HG03354 (cell line): ENCODE measurements around the gene CCDC24.

Source experiments
- ATAC-seq: cut with Tn5 transposase; IDR thresholded peaks from one replicate; pipeline ENCODE4 v1.9.1; 2021; ENCODE audit warnings: mild to moderate bottlenecking; ENCODE audit not compliant: unreplicated experiment, poor library complexity, severe bottlenecking

Gene CCDC24

DNA sequence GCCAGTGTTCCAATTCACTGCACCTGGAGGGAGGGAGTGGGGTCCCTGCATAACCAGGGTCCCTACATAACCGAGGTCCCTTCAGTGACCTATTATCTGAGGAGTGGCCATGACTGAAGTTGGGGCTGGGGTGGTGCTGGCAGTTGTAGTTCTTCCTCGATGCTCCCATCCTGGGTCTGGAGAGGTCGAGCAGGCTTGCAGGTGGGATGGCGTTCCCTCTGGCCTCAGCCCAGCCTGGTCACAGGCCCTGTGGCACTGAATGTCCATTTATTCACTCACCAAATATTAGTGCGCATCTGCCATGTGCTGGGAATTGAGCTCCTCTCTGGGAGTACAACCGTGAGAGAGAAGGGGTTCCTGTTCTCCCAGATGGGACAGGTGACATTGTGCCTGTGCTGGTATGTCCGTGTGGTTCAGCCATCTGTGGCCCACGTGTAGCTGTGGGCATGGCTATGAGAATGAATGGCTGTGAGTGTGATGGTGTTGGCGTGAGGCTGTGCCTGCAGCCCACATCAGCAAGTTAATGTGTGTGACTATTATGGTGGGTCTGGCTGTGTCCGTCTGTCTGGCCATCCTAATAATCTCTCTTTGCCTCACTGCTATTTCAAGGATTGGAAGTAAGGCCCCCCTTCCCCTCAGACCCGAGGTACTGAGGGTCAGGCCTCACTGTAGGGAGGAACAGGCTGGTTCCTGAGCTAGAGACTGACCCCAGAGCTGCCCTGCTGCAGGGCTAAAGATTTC is 43.7 kb downstream of the CCDC24 start:
- ATAC-seq: no peak

DNA sequence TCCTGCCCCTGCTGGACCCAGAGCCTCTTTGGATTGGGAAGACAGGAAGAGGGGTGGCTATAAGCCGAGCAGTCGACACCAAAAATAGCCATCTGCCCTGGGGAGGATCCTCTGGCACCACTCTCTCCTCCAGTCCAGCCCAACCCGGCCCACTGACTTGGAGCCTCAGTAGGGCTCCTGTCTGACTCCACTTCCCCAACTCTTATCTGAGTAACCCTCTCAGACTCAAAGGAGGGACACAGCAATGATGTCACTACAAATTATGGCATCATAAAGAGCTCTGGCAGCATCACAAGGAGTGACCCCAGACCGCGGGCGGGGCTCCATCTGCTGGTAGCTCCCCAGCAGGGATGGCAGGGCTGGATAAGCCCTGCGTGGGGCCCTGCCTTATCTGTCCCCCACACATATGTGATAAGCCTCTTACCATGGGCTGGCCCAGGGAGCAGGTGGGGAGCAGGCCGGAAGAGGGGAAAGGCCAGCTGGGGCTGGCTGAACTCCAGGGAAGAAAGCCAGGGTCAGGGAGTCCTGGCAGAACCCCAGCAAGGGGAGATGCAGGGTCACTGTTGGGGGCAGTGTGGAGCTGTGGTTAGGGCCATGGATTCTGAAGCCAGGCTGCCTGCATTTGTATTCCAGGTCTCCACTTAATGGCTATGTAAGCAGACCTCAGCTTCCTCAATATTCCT is 44.5 kb downstream of the CCDC24 start:
- ATAC-seq: no peak

DNA sequence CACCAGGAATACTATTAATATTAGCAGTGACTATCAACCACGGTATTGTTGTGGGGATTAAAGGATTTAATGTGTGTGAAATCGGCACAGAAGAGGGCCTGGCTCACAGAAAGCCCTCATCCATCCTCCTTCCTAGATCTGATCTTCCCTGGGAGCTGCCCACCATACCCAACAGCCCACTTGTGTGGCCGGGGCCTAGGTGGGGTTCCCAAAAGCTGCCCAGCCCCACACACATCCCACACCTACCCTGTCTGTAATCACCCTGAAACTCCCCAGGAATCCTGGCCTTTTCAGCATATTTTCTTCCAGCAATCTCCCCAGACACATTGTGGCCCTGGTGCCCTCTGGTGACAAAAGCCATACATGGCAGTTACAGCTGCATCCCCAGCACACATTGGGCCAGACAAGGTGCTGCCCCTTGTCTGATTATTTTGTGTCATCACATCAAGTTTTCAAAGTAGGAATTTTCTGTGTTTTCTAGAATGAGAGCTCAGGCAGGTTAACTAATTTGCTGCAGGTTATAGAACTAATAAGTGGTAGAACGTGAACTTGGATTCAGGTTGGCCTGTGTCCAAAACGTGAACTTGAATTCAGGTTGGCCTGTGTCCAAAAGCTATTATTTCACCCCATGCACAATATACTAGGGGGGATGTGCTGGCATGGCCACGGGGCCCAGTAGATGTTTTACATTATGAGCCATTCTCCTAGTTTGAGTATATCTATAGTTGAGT is 45.2 kb downstream of the CCDC24 start:
- peak; percentile 57 for ATAC-seq

DNA sequence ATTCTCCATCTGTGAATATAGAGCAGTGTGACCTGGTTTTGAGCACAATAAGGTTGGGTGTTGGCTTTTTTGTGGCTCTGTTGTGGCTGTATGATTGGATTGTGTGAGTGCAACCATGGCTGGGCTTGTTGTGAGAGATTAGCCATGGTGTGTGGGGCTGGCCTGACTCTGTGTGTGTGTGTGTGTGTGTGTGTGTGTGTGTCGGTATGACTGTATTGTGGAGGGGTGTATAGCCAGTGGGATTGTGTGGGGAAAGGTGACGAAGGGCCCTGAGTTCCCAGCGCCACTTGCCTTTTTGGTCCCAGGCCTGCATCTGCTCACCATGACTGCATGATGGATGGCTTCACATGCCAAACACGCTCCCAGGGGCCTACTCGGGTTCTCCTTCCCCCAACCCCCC is 45.8 kb downstream of the CCDC24 start:
- ATAC-seq: no peak

DNA sequence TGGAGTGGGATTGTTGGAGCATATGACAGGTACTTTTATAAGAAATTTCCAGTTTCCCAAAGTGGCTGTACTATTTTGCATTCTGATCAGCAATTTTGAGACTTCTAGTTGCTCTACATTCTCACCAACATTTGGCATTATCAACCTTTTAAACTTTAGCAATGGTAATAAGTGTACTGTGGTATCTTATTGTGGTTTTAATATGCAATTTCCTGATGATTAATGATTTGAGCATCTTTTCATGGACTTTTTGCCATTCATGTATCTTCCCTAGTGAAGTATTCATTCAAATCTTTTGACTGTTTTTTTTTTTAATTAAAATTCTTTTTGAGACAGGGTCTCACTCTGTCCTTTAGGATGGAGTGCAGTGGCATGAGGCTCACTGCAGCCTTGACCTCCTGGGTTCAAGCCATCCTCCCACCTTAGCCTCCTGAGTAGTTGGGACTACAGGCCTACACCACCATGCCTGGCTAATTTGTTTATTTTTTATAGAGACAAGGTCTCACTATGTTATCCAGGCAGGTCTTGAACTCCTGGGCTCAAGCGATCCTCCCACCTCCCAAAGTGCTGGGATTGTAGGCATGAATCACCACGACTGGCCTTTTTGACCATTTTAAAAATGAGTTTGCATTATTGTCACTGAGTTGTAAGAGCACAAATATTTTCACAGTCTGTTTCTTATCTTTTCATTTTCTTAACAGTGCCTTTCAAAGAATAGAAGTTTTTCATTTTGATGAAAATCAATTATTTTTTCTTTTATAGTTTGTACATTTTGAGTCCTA is 47.7 kb downstream of the CCDC24 start:
- ATAC-seq: no peak

DNA sequence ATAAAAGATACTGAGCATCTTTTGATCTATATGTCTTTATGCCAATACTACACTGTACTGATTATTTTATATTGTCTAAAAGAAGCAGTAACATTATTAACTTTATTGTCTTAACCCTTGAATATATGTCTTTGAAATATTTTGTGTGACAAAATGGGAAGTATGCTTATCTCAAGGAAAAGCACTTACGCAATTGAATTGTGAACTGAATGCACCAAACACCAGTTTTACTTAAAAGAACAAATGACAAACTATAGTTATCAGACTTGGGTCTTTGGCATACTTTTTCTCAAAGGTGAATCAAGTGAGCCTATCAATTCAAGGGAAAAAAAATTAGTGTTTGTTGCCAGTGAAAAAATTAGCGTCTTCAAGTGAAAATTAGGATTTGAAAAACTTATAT is 49.0 kb downstream of the CCDC24 start:
- ATAC-seq: no peak

DNA sequence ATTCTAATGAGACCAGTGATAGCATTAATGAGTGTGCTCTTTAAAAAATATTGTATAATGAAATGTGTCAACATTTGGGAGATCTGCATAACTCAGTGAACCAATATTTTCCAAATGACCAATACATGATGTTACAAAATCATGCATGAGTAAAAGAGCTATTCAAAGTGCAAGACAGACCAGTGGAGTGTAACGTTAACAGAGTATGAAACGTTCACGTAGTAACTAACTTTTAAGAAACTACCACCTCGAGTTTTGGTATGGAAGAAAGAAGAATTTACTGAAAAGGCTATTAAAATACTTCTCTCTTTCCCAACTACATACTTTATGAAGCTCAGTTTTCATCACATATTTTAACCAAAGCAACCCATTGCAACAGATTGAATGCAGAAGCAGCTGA is 49.4 kb downstream of the CCDC24 start:
- ATAC-seq: no peak

DNA sequence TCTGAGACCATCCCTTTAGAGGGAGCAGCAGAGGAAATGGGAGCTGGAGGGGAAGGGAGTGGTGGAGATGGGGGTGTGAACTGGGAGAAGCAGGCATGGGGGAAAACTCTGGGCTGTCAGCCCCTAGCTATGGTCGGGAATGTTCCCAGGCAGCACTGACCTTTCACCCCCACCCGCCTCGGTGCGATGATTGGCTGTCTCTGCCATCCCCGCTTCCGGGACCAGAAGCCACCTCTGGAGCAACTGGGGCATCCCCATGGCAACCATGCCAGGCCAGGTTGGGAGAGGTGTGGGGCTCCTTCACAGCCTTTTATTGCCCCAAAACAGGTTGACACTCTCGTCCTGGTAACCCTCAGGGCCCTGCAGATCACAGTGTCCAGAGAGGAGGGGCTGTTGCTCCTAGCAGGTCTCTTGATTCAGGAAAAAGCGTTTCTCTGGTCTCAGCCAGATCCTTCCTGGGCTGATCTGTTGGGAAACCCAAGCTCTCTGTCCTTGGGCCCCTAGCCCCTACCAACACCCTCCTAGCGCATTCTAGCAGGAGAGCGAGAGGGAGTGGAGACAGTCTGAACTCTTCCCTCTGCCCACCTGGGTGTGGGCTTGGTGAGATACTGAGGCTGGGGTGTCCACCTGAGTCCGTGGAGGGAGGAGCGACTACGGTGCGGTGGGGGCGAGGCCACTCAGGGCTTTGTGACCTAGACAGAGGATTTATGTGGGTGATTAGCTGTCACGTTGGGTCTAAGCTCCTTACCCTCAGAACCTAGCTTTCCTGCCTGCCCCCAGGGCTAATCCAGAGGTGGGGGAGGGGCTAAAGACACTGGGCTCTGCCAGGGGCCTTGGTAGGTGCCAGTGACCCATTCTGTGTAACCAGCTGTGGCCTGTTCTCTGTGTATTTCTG is 52.0 kb downstream of the CCDC24 start:
- no peak for ATAC-seq

DNA sequence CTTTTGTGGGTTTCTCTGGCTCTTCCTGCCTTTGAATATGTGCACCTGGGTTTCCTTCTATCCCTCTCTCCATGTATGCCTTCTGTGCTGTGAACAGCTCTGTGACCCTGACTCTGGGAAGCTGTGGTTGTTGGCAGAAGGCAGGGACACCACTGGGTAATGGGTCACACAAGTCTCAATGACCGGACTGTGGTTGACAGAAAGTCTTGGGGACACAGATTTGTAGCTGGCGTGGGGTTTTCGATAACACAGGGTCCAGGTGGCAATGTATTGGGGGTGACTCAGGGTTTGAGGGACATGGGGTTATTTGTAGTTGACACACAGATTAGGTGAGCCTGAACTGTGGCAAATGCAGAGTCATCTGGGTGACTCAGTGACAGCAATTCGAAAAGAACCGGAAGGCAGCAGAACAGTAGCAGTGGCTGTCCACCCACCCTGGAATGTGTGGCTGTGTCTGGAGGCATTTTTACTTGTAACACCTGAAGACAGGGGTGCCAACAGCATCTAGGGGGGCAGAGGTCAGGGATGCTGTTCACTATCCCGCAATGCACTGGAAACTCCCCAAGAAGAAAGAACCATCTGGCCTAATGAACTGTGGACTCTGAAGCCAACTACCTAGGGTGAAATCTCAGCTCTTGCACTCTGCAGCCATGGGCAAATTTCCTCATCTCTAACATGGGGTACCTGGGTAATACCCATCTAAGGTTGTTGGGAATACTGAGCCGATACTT is 52.8 kb downstream of the CCDC24 start:
- ATAC-seq: no peak

DNA sequence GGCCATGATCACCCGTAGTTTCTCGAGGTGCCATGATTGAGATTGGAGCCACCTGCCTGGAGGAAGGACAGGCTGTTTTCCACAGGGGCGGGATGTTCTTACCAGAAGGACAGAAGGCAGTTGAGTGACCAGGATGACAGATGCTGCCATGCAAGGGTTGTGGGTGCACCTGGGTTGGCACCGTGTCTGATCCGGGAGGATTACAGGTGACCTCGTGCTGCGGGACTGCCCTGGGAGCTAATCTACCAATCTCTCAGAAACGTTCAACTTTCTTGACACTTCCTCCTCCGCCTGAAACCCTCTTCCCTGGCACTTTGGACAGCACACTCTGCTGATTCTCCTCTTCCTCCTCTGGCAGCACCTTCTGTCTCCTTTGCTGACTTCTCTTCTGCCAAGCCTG is 53.7 kb downstream of the CCDC24 start:
- no peak for ATAC-seq
